Measurements from ENCODE around the gene GDI2.

GDI2 gene

GRCh38 chr10:5776136-5776880, 36.9 kb downstream of the GDI2 start:
- TF ChIP-seq GATA2 (IDR thresholded peaks at IDR 0.05; ENCODE audit: low read depth, low read length) = no peak
- no peak for TF ChIP-seq GATA3 (IDR thresholded peaks at IDR 0.05; ENCODE audit: low read depth, low read length)

DNA sequence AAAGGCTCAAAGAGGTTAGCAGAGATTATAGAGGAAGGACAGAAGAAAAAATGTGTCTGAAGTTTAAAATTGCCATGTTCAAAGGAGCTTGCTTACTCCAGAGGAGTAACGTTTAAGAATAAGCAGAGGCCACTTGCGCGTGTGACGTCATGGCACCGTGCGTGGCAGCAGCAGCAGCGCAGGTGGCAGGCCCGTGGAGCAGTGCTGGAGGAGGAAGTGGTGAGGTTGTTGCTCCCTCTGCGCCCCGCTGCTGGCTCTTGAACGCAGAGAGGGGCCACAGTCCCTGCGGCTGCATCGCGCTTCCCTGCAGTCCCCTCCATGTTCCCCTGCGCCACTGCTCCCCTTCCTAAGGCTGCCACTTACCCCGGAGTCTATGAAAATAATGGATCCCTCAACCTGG, 37.5 kb downstream of the GDI2 start:
- TF ChIP-seq GATA3 (IDR thresholded peaks at IDR 0.05; ENCODE audit: low read depth, low read length) (no peak), GATA2 (IDR thresholded peaks at IDR 0.05; ENCODE audit: low read depth, low read length) (no peak)

DNA sequence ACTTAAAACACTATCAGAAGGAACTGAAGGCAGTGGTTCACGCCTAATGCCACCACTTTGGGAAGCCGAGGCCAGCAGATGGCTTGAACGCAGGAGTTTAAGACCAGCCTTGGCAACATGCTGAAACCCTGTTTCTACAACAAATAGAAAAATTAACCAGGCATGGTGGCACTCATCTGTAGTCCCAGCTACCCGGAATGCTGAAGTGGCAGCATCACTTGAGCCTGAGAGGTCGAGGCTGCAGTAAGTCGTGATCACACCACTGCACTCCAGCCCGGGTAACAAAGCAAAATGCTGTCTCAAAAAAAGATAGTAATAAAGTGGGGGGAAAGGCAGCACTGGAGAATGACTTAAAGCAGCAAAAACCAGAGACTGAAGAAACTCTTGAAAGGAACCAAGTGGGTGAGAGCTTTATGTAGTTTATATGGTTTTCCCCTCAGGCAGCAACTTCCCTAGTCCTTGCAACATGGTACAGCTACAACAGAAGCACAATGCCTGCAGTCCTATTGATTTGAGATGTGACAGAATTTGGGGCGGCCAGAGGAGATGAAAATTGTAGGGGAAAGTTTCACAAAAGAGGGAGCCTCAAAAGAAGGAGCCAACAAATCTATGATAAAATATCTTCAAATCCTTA, 38.1 kb downstream of the GDI2 start:
- no peak for TF ChIP-seq GATA2 (IDR thresholded peaks at IDR 0.05; ENCODE audit: low read depth, low read length)
- TF ChIP-seq GATA3 (IDR thresholded peaks at IDR 0.05; ENCODE audit: low read depth, low read length) = no peak

GRCh38 chr10:5766189-5766588, 47.0 kb downstream of the GDI2 start:
- no peak for TF ChIP-seq GATA3 (IDR thresholded peaks at IDR 0.05; ENCODE audit: low read depth, low read length)
- TF ChIP-seq GATA2 (IDR thresholded peaks at IDR 0.05; ENCODE audit: low read depth, low read length) = no peak

GRCh38 chr10:5765617-5766016, 47.6 kb downstream of the GDI2 start:
- TF ChIP-seq GATA2 (IDR thresholded peaks at IDR 0.05; ENCODE audit: low read depth, low read length) = no peak
- no peak for TF ChIP-seq GATA3 (IDR thresholded peaks at IDR 0.05; ENCODE audit: low read depth, low read length)

- TF ChIP-seq GATA2 (IDR thresholded peaks at IDR 0.05; ENCODE audit: low read depth, low read length) (no peak), GATA3 (IDR thresholded peaks at IDR 0.05; ENCODE audit: low read depth, low read length) (no peak)
Observed at GRCh38 chr10:5764422-5765297, 48.6 kb downstream of the GDI2 start.

- TF ChIP-seq GATA3 (IDR thresholded peaks at IDR 0.05; ENCODE audit: low read depth, low read length) (no peak), GATA2 (IDR thresholded peaks at IDR 0.05; ENCODE audit: low read depth, low read length) (no peak)
Observed at GRCh38 chr10:5762531-5762930, 50.7 kb downstream of the GDI2 start.

DNA sequence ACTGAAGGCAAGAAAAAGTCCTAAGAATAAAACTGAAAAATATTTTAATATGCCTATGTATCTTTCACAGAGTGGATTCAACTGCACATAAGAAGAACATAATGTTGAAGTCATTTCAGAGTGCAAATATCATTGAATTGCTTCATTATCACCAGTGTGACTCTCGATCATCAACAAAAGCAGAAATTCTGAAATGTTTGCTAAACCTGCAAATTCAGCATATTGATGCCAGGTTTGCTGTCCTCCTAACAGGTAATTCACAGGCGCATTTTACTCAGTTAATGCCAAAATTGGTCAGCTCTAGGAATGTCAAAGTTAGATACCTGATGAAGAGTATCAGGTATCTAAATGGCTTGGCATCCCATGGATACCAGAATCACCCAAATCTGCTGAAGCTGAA, 52.0 kb downstream of the GDI2 start:
- TF ChIP-seq GATA3 (IDR thresholded peaks at IDR 0.05; ENCODE audit: low read depth, low read length) (no peak), GATA2 (IDR thresholded peaks at IDR 0.05; ENCODE audit: low read depth, low read length) (no peak)

DNA sequence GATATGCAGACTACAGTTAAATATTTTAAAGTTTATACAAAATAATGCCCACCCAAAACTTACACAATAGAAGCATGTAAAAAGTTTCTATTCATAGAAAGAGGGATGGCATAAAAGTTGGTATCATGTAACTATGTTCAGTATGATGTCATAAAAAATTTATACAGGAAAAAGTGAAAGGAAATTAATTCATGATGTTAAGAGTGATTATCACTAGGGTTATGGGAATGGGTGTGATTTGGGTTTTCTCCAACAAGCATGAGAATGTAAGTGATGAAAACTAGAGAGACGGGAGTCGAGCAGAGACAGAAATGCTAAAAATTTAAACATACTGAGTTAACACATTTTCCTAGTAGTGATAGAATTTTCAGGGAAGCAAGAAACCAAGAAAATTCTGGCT, 52.7 kb downstream of the GDI2 start:
- TF ChIP-seq GATA2 (IDR thresholded peaks at IDR 0.05; ENCODE audit: low read depth, low read length) (no peak), GATA3 (IDR thresholded peaks at IDR 0.05; ENCODE audit: low read depth, low read length) (no peak)

- TF ChIP-seq GATA2 (IDR thresholded peaks at IDR 0.05; ENCODE audit: low read depth, low read length) (no peak), GATA3 (IDR thresholded peaks at IDR 0.05; ENCODE audit: low read depth, low read length) (no peak)
Observed at GRCh38 chr10:5758927-5759326, 54.3 kb downstream of the GDI2 start.

DNA sequence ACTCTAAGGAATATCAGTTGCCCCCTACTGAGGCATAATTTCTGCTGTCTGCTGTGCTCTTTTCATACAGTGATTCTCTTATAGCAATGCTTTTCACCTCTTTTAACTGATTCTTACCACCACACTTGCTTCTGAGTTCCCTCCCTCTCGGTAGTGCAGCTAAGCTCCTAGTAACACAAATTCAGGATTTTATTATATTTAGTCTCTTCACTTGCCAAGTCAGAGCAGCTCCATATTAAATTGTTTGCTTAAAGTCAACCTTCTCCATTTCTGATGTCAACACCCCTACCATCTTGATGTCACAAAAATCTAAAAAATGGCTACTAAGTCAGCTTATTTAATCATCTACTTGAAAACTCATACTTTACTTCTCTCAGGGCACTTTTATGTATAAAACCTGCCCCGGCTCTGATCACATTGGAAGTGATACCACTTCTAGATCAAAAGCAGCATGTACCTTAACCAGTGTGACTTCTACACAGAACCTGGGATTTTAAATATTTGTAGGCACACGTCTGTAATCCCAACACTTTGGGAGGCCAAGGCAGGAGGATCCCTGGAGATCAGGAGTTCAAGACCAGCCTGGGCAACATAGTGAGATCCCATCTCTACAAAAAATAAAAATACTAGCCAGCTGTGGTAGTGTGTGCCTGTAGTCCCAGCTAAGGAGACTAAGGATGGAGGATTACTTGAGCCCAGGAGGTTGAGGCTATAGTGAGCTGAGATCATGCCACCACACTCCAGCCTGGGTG, 55.3 kb downstream of the GDI2 start:
- TF ChIP-seq GATA2 (IDR thresholded peaks at IDR 0.05; ENCODE audit: low read depth, low read length) (no peak), GATA3 (IDR thresholded peaks at IDR 0.05; ENCODE audit: low read depth, low read length) (no peak)

DNA sequence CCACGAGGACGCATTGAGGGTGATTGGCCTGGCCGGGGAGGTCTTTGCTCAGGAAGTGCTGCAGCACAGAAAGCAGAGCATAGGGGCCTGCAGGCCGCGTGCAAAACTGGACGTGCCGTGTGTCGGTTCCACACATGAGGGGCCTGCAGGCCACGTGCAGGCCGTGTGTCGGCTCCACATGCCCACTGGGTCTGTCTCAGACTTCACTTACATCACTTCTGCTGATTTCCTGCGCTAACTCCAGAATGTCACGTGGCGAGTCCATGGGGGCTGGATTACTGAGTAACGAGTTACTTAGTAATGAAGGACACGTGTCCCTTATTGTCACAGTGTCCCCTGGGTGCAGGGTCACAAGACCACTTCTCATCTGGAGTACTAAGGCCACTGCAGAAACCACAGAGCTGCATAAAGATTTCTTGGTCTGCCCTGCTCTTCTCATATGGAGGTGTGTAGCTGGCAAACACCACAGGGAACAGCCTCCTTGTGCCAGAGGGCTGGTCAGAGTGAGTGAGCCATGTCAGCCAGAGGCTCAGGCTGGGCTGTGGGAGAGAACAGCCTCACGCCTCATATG, 60.8 kb downstream of the GDI2 start:
- TF ChIP-seq GATA2 (IDR thresholded peaks at IDR 0.05; ENCODE audit: low read depth, low read length) (no peak), GATA3 (IDR thresholded peaks at IDR 0.05; ENCODE audit: low read depth, low read length) (no peak)

DNA sequence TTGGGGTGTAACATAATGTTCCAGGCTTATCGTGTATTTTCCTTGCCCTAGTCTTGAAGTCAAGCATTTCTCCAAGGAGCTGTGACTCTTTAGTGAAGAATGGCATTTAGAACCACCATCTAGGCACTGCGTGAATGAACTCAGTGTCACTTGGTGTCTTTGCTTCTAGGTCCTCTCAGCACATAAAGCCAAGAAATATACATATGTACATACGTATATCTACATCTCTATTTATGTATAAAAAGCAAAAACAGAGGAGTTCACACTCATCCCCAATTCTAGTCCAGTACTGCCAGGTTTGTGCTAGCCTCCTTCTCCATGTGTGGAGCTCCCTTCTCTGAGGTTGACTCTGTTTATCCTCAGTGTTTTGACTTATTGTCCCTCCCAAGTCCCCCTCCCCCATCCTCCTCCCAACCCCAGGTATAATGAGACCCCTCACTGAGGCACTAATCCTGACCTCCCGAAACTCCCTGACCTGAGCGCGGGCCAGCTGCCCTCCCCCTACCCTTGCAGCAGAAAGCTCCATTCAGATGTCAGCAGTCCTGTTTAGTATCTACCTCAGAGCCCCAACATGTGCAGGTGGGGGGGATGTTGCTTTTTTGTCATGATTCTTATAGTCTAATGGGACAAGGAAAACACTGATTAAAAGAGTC, 61.5 kb downstream of the GDI2 start:
- no peak for TF ChIP-seq GATA3 (IDR thresholded peaks at IDR 0.05; ENCODE audit: low read depth, low read length)
- TF ChIP-seq GATA2 (IDR thresholded peaks at IDR 0.05; ENCODE audit: low read depth, low read length) = no peak
